NCI-H2029 (cell line): ENCODE data around the gene ELOA2.
"Not testable (repeated sequence)": the region's sequence is repeated elsewhere in the genome, so short reads cannot be mapped to it uniquely, and the experiment has no call there.

Source experiments
- DNase-seq: peaks from one replicate; lab custom pipeline; 2025; lab: John Stamatoyannopoulos, UW

The ELOA2 gene, protein sequence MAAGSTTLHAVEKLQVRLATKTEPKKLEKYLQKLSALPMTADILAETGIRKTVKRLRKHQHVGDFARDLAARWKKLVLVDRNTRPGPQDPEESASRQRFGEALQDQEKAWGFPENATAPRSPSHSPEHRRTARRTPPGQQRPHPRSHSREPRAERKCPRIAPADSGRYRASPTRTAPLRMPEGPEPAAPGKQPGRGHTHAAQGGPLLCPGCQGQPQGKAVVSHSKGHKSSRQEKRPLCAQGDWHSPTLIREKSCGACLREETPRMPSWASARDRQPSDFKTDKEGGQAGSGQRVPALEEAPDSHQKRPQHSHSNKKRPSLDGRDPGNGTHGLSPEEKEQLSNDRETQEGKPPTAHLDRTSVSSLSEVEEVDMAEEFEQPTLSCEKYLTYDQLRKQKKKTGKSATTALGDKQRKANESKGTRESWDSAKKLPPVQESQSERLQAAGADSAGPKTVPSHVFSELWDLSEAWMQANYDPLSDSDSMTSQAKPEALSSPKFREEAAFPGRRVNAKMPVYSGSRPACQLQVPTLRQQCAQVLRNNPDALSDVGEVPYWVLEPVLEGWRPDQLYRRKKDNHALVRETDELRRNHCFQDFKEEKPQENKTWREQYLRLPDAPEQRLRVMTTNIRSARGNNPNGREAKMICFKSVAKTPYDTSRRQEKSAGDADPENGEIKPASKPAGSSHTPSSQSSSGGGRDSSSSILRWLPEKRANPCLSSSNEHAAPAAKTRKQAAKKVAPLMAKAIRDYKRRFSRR

DNA sequence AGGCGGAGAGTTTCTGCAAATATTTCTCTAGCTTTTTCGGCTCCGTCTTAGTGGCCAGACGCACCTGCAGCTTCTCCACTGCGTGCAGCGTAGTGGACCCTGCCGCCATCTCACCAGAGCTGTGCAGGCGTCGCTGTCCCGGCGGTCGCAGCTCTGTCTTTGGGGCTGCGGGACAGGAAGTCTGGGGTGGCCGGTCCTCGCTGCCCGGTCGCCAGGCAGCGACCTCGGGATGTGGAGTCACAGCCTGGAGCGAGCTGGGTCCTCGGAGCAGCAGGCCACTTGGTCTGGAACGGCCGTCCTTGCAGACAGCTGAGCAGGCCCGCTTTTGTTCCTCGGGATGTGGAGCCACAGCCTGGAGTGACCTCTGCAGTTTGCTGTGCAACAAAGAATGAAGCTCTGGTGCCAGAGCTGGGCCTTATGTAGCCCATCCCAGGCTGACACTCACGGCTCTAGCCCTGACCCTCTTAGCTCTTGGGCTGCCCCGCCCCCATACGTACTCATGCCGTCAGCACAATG, at the start of gene ELOA2:
ELOA2 (minus strand) TSS at position 466 of the 516 bp plus-strand sequence; CDS start at position 109, 357 bp downstream.
- DNase-seq: no peak

DNA sequence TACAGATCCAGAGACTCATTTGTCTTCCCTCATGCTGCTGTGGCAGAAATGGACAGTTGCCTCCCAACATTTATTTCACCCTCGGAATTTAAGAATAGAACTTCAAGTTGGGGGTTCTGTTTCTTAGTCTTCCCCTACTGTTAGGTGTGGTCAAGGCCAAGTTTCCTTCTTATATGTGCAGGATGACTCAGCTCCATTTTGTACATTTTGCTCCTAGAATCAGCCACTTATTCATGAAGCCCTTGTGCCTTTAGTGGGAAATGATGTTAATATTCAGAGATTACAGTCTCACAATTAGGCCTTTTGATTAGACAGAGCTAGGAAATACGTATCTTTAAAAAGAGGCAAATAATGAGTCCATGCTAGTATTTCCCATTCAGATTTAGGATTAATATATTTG, 46.2 kb upstream of the ELOA2 start:
- no peak for DNase-seq

DNA sequence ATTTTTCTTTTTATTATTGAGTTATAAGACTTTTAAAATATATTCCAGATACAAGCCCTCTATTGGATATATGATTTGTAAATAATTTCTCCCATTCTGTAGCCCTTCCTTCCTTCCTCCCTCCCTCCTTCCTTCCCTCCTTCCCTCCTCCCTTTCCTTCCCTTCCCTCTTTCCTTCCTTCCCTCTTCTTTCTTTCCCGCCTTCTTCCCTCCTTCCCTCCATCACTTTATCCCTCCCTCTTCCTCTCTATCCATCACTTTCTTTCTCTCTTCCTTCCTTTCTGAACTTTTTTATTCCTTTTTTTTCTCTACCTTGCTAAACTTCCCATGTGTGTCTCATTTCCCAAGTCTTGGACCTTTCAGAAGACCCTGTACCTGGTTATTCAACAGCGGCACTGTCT, 45.5 kb upstream of the ELOA2 start:
- no peak for DNase-seq

DNA sequence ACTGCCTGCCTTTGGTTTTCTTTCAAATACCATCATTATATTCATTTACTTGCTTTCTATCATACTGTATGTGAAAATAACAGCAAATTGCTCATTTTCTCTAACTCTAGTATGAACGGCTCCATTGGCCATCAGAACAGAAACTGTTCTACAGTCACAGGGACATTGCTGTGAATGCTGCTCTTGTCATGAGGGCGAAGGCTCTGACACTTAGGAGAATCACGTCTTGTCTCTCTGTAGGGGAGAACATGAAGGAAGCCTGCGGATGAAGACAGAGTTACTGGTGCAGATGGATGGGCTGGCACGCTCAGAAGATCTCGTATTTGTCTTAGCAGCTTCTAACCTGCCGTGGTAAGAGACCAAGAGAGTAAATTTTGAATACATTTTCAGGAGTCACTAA, 41.7 kb upstream of the ELOA2 start:
- no peak for DNase-seq

DNA sequence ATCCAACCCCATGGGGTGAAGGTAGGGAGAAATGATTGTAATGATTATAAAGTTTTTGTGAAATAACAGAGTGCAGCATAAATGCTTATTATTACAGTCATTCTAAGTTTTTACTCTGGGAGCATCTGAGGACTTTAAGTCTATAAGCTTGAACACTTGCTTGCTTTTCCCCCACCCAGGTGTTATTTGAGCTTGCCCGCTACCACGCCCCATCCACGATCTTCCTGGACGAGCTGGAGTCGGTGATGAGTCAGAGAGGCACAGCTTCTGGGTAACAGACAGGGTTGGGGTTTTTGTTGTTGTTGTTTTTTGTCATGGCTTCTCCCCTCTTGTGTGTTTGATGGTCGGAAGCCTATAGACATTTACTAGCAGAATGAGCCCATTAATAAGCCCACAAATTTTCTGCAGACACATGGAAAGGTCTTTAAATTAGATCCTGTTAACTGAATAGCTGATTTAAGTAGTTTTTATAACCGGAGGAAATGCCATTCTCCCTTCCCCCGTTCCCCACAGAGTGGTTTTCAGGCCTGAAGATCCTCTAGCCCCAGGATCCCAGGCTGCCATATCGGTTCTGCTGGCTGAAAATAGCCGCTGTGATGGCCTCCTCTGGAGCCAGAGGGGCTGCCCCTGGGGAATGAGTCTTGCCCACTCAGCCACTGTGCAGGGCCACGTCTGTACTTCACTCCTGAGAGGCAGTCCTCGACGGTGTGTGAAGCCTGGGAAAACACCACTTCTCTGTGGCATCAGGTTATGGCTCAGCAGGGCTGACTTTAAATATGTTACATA, 39.9 kb upstream of the ELOA2 start:
- no peak for DNase-seq

DNA sequence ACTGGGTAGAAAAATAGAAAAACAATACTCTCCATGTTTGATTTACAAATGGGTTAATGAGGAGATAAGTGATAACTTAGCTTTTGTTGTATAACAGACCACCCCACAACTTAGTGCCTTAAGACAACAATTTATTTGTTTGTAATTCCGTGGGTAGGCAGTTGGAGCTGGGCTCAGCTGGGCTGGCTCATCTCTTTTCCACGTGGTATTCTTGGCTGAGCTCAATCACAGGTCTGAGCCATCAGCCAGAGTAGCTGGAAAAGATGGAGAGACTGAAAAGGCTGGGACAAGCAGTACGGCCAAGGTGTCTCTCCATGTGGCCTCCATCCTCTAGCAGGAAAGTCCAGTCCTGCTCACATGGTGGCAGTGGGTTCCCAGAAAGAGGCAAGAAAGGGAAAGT, 32.2 kb upstream of the ELOA2 start:
- no peak for DNase-seq

DNA sequence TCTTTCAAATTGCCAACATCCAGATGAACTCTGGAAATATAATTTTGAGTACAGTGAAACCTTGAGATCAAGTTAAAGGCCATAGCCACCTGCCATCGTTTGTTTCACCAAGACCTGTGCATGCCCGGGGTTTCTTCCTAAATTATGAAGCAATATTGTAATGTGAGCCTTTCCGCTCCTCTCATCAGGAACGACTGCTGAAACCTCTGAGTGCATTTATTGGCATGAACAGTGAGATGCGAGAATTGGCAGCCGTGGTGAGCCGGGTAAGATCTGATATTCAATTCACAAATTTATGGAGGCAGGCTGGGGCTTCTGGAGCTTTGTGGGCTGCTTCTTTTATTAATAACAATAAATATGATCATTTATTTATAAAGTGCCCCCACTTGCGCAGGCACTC, 27.7 kb upstream of the ELOA2 start:
- no peak for DNase-seq

DNA sequence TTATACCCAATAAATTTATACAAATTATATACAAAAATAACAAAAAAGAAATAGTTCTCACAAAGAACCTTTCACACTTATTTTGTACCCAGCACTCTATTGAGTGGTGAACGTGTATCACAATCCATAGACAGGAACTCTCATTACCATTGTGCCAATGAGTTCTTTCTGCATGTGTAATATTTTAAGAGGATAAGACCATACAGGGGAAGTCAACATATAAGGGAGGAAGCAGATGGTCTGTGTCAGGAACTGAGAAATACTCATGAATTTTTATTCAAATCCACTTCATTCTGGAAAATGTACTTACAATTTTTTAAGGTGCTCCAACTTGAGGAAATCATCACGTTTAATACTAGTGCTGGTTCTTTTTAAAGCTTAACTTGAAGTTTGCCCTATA, 27.1 kb upstream of the ELOA2 start:
- DNase-seq: no peak

DNA sequence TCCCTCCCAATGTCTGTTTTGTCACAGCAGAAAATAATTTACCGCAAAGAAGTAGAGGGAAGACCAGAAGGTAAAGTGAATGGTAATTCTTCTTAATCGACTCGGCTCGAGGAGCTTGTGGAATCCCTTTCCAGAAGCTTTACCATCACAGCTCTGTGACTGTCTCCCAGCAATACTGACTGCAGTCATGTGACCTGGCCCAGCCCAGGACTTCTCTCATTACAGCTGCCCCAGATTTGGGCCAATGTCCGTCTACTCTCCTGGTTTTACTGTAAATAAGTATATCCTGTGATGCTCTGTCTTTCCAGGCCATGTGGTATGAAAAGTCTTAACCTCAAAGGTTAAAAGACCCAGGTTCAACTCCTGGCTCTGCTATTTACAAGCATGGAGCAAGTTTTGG, 18.9 kb upstream of the ELOA2 start:
- DNase-seq: no peak

DNA sequence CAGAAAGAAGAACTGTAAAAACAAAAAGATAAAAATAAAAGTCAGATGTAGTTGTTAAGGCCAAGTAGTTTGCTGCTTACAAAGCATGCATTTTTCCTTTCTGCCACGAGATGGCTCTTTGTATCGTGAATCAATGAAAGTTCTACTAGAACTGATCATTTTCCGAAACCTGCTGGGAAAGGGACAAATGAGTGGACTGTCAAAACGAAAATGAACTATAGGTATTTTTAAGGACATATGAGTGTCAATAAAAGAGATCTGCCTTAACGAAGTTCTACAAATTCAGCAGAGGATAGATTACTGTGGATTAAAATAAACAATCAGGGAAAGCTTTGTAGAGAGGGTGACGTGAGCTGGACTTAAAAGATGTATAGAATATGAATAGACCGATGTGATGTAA, 15.0 kb upstream of the ELOA2 start:
- DNase-seq: no peak

DNA sequence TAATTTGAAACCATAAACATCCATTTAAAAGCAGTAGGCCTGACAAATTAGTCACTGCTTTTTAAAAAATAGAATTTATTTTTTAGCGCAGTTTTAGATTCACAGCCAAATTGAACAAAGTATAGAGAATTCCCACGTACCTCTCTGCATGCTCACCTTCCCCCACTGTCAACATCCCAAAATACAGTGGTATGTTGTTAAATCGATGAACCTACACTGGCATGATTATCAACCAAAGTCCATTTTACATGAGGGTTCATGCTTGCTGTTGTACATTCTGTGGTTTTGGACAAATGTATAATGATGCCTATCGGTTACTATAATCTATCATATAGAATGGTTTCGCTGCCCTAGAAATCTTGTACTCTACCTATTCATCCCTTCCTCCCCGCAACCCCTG, 5.6 kb upstream of the ELOA2 start:
- DNase-seq: no peak

DNA sequence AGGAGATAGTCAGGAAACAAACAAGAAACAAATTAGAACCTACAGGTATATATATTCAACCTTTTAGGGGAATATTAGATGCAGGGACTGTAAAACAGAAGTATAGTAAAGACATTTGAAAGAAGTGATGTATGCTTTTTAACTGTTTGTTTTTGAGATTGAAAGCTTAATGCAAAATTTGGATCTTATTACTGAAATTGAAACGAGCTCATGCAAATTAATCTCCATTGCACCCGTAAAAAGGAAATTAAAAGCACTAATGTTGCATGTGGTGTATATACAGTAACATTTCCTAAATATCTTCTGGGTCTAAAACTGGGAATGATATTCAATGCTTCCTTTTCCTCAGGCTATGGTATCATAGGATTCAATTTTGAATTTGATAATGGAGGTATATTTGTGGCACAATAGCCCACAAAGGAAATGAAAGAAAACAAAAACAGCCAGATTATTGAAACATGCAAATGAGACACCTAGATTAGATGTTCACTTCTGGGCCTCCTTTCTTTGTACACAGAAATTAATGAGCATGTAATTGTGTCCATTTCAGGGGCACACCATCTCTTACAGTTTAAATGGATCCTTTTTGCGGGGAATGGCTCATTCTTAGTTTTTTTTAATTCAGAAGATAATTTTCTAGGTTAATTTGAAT, 1.6 kb upstream of the ELOA2 start:
- DNase-seq: no peak

DNA sequence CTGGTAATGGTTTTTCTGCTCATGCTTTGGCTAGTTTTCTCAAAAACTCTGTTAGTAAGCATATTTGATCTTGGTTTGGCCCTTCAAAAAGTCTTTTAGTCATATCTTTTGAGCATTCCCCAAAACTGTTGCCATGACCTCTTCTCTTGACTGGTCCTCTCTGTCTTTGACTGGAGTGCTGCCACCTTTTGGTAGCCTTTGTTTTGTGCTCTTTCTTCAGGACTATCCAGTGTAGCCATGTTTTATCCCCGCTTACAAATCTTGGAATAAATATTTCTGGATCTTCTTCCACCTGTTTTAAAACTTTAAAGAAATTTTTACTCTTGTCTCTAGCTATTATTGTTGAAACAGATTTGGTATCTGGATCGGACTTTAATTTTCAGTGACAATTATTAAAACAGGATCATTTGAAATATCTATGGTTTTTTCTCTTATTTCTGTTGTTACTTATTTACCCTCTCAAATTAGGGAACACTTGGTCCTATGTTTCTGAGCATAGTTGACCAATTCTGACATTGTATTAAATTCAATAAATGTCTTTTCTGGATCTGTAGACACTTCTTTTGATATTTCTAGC, 965 bp upstream of the ELOA2 start:
- no peak for DNase-seq

DNA sequence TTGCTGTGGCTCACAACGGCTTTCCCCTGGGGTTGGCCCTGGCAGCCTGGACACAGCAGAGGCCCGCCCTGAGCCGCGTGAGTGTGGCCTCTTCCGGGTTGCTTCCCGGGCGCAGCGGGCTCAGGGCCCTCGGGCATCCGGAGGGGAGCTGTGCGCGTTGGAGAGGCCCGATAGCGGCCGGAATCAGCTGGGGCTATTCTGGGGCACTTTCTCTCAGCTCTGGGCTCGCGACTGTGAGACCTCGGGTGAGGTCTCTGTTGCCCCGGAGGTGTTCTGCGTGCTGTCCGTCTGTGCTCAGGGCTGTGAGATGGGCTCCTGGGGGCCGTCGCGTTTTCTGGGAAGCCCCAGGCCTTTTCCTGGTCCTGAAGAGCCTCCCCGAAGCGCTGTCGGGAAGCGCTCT, 830 bp downstream of the ELOA2 start:
- not testable (repeated sequence) for DNase-seq

DNA sequence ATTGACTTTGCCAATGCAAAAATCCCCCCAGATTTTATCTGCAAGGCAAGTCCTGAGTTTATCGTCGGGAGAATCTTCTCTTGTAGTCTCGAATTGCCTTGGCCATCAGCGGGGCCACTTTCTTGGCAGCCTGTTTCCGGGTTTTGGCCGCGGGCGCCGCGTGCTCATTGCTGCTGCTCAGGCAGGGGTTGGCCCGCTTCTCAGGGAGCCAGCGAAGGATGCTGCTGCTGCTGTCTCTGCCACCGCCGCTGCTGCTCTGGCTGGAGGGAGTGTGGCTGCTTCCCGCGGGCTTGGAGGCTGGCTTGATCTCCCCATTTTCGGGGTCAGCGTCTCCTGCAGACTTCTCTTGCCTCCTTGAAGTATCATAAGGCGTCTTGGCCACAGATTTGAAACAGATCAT, 2.5 kb downstream of the ELOA2 start:
- no peak for DNase-seq

DNA sequence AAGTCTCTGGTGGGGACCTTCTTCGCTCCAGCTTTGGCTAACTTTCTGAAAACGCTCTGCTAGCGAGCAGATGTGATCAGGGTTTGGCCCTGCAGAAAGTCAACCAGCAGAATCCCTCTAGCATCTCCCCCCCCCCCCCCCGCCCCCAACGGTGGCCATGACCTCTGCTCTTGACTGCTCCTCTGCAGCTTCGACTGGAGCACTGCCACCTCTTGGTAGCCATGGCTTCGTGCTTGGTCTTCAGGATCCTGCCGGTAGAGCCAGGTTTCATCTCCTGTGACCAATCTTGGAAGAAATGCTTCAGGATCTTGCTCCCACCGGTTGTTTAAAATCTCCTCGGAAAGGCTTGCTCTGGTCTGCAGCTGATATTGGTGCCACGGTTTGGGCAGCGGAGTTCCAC, 4.5 kb downstream of the ELOA2 start:
- not testable (repeated sequence) for DNase-seq

DNA sequence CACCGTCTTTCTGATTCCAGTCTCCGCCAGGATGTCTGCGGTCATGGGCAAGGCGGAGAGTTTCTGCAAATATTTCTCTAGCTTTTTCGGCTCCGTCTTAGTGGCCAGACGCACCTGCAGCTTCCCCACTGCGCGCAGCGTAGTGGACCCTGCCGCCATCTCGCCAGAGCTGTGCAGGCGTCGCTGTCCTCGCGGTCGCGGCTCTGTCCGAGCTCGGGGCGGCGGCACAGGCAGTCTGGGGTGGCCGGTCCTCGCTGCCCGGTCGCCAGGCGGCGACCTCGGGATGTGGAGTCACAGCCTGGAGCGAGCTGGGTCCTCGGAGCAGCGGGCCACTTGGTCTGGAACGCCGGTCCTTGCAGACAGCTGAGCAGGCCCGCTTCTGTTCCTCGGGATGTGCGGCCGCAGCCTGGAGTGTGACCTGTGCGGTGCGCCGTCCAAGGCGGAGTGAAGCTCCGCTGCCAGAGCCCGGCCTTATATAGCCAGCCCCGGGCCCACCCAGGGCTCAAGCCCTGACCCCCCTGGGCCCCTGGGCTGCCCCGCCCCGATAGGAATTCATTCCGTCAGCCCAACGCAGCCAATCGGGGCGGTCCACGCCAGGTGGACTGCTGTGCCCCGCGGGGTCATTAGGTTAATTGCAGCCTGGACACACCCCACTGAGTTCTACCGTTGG, 5.6 kb downstream of the ELOA2 start:
- not testable (repeated sequence) for DNase-seq

DNA sequence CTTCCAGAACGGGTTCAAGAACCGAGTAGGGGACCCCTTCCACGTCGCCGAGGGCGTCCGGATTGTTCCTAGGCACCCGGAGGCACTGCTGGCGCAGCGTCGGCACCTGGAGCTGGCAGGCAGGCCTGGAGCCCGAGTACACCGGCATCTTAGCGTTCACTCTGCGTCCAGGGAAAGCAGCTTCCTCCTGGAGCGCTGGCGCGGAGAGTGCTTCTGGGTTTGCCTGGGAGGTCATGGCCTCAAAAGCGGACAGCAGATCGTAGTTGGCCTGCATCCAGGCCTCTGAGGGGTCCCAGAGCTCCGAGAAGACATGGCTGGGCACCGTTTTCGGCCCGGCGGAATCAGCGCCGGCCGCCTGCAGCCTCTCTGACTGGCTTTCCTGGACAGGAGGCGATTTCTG, 6.7 kb downstream of the ELOA2 start:
- DNase-seq: not testable (repeated sequence)

DNA sequence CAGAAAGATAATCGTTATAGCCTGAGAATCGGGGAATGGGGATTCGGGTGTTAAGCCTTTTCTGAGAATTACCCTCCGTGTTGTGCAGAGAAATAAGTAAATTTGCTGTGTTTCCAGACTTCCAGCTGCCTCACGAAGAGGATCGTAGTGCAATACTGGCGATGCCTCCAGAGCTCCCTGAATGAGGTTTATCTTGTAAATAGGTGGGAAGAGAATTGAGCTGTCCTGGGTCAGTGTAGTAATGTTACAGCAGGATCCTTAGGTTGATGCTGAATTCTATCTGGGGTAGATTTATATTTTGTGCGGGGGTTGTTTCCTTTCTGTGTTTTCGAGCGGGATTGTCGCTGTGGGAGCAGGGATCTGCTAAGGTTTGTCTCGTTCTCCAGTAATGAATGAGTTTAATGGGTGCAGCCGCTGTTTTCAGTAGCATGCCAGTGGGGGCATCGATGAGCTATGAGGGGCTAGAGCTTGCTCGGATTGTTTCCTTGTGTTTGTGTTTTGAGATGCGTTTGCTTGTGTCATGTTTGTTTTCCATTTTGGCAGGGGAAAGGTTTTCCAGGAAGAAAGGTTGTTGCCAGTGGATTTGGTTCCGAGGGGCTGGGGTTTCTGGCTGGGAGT, 9.8 kb downstream of the ELOA2 start:
- not testable (repeated sequence) for DNase-seq

DNA sequence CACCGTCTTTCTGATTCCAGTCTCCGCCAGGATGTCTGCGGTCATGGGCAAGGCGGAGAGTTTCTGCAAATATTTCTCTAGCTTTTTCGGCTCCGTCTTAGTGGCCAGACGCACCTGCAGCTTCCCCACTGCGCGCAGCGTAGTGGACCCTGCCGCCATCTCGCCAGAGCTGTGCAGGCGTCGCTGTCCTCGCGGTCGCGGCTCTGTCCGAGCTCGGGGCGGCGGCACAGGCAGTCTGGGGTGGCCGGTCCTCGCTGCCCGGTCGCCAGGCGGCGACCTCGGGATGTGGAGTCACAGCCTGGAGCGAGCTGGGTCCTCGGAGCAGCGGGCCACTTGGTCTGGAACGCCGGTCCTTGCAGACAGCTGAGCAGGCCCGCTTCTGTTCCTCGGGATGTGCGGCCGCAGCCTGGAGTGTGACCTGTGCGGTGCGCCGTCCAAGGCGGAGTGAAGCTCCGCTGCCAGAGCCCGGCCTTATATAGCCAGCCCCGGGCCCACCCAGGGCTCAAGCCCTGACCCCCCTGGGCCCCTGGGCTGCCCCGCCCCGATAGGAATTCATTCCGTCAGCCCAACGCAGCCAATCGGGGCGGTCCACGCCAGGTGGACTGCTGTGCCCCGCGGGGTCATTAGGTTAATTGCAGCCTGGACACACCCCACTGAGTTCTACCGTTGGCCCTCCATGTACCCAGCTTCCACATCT, 11.5 kb downstream of the ELOA2 start:
- DNase-seq: not testable (repeated sequence)
